GM15510 (cell line): Measurements from ENCODE around the gene DERA.

Experiments
- POLR2A ChIP-seq: IDR thresholded peaks from 3 replicates; pipeline ENCODE4 v1.6.1; 2011; ENCODE audit warnings: borderline replicate concordance; ENCODE audit not compliant: insufficient read length; ENCODE audit errors: extremely low read depth

The DERA gene

DNA sequence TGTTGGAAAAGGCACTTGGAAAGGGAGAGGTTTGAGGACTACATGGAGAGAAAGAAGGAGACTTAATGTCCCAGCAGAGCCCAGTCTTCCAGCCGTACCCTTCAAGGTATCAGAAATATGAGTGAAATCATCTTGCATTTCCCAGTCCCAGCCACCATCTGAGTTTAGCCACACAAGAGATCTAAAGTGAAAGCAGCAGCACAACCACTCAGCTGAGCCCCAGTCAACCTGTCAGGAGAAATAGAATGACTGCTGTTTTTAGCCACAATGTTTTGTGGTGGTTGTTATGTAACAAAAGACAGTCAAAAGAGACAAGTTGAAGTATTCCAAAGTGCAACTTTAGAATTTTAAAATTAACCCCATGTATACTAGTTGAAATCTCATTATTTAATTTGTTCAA is 28.0 kb downstream of the DERA start:
- TF ChIP-seq POLR2A = no peak

DNA sequence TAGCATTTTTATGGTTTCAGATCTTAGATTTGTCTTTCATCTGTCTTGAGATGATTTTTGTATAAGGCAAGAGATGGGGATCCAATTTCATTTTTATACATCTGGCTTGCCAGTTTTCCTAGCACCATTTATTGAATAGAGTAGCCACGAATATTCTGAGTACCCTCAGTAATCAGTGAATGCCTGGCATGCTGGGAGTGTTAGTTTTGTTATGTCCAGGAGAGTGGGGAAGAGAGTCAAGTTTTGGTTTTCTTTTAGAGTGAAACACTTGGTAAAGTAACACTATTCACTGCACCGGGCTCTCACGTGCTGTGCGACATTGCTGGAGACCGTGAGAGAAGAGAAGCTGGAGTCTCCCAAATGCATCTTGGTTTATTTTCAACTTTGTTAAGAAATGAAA is 31.3 kb downstream of the DERA start:
- TF ChIP-seq POLR2A = no peak

GRCh38 chr12:15955281-15955680 is 44.1 kb downstream of the DERA start:
- TF ChIP-seq POLR2A = no peak

DNA sequence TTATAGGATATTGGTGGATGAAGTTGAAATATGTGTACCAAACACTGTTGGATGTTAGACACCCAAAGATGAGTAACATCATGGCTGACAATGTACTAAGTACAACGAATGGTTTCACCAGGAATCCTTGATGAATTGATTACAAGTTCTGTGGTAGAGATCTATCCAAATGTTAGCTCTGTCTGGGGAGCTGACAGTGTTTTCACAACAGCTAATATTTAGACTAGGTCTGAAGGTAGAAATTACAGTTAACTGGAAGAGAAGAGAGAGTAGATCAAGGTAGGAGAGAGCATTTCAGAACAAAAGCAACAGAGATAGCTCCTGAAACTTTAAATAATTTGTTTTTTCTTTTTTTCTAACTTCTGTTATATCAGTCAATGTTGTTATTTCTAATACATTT is 44.9 kb downstream of the DERA start:
- TF ChIP-seq POLR2A = no peak

GRCh38 chr12:15956413-15957185 is 45.5 kb downstream of the DERA start:
- no peak for TF ChIP-seq POLR2A

DNA sequence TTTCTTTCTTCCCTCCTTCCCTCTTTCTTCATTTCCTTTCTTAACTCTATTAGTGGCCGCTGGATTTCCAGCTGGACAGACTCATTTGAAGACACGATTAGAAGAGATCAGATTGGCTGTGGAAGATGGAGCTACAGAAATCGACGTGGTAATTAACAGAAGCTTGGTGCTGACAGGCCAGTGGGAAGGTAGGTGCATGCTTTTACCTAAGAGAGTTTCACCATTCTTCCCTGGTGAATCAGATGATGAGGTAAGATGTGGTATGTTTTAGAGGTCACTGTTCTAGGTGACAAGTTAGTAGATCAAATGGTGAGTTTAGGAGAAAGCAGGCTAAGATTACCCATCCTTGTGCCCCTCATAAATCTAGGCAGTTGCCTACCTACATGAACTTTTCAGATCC is 51.6 kb downstream of the DERA start:
- TF ChIP-seq POLR2A = no peak

GRCh38 chr12:15963271-15963670 is 52.1 kb downstream of the DERA start:
- TF ChIP-seq POLR2A = no peak

DNA sequence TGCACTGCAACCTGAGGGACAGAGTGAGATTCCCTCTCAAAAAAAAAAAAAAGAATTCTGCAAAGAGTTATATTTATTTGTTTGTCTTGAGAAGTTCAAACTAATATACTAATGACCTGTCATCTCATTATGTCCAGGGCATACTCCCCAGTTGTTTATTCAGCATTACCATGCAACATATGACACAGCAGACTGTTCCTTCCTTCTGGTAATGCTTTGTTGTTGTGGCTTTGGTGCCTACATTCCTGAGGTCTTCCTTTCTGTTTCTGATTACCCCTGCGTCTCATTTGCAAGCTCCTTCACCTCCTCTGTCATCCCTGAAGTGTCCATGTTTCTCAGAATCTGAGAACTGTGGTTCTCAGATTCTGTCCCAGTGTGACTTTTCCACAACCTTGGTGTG is 55.3 kb downstream of the DERA start:
- no peak for TF ChIP-seq POLR2A

DNA sequence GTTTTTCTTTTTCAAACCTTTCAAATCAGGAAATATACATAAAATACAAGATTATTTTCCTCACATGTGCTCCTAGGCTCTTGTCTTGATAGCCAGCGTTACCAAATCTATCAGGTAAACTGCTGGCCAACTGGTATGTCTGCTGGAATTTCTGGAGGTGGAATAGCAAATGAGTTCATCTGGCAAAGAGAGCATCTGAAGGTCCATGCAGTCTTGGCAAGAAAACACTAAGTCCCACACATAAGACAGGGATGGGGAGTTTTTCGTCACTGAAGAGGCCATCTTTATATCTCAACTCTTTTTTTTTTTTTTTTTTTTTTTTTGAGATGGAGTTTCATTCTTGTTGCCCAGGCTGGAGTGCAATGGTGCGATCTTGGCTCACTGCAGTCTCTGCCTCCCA is 60.1 kb downstream of the DERA start:
- TF ChIP-seq POLR2A = no peak

GRCh38 chr12:15972894-15973293 is 61.8 kb downstream of the DERA start:
- no peak for TF ChIP-seq POLR2A

- no peak for TF ChIP-seq POLR2A
Measured at GRCh38 chr12:15977999-15978951, 67.1 kb downstream of the DERA start.

DNA sequence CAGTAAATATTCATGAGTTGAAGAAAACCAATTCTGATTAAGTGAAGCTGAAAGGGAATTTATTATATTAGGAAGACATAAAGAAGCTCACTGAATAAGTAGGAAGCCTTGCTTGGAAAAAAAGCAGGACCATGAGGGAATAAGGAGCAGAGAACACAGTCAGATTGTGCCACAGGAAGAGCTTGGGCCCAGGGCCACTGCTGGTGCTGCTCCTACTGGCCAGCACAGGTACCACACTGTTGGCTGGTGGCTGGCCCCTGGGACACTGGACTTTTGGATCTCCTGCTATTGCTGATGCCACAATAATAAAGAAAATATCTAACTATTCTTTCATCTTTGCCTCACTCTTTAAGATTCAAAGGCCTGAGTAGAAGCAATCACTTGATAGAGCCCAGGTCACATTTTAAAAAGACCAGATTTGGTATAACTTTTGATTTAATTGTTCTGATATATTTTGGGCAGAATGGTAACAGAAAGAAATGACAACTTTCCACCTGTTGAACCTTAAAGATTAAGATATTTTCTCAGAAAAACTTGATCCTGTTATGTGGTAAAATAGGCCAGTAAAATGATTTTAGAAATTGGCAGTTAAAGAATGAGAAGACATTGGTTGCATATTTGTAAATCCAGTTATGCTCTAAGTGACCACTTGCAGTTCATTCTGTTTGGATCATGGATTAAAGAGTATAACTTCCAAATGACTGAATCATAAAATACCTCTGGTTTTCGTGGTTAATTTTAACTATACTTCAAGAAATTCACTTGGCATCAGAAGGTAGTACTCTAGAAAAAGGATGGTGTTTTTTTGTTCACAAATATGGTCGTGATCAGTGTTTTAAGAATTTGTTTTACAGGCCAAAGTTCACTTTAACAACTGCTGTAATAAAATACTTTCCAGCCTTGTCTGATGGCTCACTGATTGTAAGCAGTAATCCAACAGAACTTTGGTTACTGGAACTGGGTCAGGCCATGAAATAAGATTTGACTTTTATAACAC is 68.3 kb downstream of the DERA start:
- TF ChIP-seq POLR2A = no peak

DNA sequence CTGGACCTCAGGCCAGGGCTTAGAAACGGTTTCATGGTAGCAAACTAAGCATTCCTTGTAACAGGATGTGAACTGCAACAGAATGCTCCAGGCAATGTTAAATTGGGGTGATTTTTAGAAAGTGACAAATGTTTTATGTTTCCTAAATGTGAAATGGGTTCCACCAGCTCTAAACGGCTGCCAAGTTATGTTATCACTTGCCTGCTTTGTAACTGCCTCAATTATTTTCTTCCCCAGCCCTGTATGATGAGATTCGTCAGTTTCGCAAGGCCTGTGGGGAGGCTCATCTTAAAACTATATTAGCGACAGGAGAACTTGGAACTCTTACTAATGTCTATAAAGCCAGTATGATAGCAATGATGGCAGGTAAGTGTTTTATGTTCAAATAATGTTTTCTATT is 70.9 kb downstream of the DERA start:
- no peak for TF ChIP-seq POLR2A

- TF ChIP-seq POLR2A = no peak
Measured at GRCh38 chr12:15982471-15982870, 71.3 kb downstream of the DERA start.

GRCh38 chr12:15982921-15983320 is 71.8 kb downstream of the DERA start:
- no peak for TF ChIP-seq POLR2A

- no peak for TF ChIP-seq POLR2A
Measured at GRCh38 chr12:15984097-15984800, 73.1 kb downstream of the DERA start.
